Renal cortical epithelial cell (primary cell): ENCODE results near the gene TRIM54. TPM values are rescaled to one million over a fixed set of nuclear protein-coding genes. Genes with fewer than 3 reads are reported as not detected.
A peak's percentile ranks its signal among the peaks of the same experiment; 100 is the strongest.

Experiments used
- DNase-seq: peaks from one replicate; pipeline ENCODE4 v3.0.0-alpha.2; 2011; ENCODE audit warnings: low read depth
- total RNA-seq: library from RNA; depleted of rRNA; stranded (reverse); fragments of >200 nt; gene quantifications from 2 replicates; pipeline ENCODE4 v1.2.3, GENCODE V29; 2014

TRIM54 gene, protein sequence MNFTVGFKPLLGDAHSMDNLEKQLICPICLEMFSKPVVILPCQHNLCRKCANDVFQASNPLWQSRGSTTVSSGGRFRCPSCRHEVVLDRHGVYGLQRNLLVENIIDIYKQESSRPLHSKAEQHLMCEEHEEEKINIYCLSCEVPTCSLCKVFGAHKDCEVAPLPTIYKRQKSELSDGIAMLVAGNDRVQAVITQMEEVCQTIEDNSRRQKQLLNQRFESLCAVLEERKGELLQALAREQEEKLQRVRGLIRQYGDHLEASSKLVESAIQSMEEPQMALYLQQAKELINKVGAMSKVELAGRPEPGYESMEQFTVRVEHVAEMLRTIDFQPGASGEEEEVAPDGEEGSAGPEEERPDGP
- total RNA-seq = 0.17 TPM in 1 of 2 replicates, not detected in the other

DNA sequence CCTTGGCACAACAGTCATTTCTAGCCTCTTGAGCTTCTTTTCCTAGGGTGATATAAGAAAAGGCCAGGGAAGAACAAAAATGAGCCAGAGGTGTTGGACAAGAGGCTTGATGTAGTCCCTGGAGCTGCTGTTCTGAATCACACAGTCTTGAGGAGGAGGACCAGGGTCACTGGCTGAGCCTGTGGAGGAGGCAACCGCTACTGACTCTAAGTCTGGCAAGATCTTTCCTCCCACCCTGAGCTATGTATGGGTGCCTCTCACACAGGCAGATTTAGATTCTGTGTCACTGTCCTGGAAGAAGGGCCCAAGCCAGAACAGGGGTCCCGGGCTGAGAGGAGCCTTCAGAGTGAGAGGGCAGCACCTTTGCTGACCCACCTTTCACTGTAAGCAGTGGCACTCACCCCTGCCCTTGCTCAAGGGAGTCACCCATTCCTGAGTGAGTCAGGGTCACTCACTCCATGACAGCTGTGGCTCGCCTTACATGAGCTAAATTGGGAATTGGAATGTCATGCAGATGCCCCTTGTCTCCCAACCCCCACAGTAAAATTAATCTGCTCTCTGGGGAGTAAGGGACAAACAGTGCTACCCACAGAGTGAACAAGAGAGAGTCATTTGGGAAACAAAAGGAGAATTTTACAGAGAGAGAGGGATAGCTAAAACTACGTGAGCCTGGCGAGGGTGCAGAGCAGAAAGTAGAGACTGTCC lies at the start of gene TRIM54:
Gene TRIM54, plus strand, starts transcription at position 575 of the 705 bp plus-strand sequence. CDS start 303 bp downstream, outside the sequence.
- DNase-seq = no peak

DNA sequence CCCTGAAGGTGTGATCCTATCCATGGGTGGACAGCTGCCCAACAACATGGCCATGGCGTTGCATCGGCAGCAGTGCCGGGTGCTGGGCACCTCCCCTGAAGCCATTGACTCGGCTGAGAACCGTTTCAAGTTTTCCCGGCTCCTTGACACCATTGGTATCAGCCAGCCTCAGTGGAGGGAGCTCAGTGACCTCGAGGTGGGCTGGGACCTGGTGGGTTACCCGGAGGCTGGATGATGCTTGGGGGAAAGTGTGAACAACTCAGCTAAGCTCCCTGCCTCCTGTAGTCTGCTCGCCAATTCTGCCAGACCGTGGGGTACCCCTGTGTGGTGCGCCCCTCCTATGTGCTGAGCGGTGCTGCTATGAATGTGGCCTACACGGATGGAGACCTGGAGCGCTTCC lies 48.9 kb upstream of the TRIM54 start:
- DNase-seq = no peak

DNA sequence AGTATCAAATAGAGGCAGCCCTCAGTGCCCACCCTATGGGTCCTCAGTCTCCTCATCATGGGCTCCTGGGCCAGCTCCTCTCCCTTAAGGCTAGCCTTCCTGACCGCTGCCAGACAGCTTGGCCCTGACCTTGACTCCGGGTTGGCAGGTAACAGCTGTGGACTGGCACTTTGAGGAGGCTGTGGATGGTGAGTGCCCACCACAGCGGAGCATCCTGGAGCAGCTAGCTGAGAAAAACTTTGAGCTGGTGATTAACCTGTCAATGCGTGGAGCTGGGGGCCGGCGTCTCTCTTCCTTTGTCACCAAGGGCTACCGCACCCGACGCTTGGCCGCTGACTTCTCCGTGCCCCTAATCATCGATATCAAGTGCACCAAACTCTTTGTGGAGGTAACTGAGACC lies 46.1 kb upstream of the TRIM54 start:
- DNase-seq = no peak

DNA sequence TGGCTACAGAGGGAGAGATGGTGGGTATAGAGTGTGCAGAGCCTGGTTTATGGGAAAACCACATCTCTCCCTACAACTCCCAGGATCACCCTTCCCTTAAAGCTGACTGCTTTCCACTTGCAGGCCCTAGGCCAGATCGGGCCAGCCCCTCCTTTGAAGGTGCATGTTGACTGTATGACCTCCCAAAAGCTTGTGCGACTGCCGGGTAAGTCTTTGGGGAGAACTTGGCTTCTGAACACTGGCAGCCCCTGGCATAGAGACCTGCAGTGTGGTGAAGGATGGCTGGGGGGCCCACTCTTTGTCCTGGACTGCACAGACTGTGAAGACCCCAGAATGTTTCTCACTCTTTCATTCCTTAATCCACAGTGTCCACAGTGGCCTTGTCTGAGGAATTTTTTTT lies 45.6 kb upstream of the TRIM54 start:
- DNase-seq = no peak

DNA sequence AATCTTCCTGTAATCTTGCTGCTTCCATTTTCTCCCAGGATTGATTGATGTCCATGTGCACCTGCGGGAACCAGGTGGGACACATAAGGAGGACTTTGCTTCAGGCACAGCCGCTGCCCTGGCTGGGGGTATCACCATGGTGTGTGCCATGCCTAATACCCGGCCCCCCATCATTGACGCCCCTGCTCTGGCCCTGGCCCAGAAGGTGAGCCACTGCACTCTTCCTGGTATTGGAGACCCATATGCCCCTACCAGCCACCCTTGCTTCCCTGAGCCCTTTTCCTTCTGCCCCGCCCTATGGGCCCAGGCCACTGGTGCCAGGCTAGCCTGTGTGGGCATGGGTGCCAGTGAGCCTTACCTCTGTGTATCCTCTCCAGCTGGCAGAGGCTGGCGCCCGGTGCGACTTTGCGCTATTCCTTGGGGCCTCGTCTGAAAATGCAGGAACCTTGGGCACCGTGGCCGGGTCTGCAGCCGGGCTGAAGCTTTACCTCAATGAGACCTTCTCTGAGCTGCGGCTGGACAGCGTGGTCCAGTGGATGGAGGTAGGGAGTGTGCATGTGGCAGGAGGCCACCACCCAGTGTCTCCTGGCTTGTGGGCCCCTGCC lies 44.8 kb upstream of the TRIM54 start:
- DNase-seq = no peak

DNA sequence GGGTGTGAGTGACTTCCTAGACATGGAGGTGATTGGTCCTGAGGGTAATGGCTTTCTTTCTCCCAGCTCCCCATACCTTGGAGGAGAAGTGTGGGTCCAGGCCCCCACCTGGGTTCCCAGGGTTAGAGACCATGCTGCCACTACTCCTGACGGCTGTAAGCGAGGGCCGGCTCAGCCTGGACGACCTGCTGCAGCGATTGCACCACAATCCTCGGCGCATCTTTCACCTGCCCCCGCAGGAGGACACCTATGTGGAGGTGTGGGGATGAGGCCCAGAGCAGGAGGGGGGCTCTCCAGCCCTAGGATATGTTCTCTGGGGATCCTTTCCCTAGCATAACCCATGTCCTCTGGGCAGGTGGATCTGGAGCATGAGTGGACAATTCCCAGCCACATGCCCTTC lies 43.3 kb upstream of the TRIM54 start:
- no peak for DNase-seq

DNA sequence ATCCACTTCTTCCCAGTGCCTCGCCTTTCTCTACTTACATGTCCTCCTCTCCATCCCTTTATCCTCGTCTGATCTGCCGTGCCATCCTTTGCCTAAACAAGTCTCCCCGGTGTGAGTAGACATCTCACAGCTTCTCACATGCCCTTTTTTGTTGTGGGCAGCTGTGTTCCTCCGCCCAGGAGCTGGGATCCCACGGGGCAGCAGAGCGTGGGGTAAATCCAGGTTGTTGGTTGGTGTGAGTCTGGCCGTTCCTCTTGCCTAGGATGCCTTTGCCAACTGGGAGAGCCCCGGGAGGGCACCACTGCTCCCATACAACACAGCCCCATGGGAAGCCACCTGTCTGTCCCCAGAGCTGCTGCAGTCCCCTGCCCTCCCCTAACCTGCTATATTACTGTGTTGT lies 41.8 kb upstream of the TRIM54 start:
- DNase-seq = no peak

DNA sequence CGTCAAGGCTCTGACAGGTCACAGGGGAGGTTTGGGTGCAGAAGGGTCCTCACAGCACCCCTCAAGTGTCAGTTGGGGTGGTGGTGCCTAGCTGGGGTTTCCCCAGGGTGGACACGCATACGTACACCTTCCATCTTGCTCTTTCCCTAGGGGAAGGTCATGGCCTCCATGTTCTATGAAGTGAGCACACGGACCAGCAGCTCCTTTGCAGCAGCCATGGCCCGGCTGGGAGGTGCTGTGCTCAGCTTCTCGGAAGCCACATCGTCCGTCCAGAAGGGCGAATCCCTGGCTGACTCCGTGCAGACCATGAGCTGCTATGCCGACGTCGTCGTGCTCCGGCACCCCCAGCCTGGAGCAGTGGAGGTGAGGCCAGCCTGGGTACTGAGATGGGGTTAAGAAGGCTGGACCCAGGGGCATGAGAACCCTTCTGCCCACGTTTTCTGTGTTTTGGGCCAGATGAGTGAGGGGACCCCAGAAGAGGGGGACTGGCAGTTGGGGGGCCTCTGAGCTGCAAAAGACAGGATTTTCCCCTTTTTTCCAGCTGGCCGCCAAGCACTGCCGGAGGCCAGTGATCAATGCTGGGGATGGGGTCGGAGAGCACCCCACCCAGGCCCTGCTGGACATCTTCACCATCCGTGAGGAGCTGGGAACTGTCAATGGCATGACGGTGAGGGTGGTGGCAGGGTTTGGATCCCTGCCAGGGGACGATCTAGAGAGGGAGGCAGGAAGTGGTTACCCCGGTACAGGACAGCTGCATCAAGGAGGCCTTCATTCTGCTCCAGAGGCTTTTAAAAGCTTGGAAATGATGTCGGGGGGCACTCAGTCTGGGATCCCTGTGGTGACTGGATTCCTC lies 40.2 kb upstream of the TRIM54 start:
- DNase-seq = no peak

DNA sequence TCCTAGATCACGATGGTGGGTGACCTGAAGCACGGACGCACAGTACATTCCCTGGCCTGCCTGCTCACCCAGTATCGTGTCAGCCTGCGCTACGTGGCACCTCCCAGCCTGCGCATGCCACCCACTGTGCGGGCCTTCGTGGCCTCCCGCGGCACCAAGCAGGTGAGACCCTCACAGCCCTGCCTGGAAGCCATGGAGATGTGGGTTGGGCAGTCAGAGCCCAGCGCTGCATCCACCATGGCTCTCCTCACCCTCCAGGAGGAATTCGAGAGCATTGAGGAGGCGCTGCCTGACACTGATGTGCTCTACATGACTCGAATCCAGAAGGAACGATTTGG lies 39.6 kb upstream of the TRIM54 start:
- DNase-seq = no peak

DNA sequence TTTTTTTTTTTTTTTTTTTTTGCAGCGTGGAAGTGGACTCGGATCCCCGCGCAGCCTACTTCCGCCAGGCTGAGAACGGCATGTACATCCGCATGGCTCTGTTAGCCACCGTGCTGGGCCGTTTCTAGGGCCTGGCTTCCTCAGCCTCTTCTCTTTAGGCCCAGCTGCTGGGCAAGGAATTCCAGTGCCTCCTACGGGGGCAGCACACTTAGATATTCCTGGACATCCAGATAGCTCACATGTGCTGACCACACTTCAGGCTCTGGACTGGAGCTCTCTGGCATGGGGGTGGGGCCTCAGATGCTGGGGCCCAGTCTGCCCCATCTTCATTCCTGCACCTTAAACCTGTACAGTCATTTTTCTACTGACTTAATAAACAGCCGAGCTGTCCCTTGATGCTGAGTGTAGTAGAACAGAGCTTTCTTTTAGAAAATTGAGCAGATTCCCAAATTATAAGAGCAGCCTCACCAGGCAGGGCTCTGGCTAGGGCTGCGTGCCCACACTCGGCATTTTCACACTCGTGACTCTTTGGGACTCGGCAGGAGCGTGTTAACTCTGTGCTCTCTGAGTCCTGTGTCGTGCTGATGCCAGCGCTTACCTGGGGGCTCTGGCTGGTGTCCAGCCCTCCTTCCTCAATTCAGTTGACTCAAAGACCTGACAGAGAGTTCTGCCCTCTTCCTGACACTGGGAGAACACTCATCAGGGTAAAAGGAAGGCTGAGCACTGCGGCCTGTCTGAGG lies 38.7 kb upstream of the TRIM54 start:
- no peak for DNase-seq

DNA sequence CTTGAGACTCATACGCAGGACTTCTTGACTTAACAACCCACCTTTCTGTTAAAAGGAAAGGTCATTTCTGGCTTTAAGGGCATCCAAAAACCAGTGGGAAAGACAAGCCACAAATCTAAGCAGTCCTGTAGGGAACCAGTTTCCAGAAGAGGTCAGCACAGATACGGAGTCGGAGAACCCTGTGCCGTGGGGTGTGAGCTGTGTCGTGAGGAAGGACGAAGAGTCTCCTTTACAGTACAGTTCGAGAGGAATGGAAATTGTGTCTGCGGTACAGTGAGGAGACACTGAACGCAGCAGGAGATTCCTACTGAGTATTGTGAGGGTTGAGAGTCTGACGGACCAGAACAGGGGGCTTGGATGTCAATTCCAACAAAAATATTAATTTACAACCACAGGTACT lies 37.1 kb upstream of the TRIM54 start:
- no peak for DNase-seq

DNA sequence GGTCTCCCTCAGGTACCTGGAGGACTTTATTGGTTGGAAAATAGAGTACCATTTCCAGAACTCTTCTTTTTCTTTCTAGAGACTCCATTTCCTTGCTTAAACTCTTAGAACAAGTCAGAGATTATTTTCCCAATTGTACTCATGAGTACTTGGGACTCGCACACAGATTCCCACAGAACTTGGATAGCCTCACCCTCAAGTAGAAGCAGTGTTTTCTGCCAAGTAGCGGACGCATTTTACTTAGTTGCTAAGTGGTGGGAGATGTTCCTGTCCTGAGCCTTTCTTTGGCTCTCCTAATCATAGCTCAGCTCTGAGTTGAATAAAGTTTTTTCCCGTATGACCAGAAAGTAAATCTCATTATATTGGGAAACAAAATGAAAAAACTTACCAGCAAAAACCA lies 36.6 kb upstream of the TRIM54 start:
- no peak for DNase-seq

DNA sequence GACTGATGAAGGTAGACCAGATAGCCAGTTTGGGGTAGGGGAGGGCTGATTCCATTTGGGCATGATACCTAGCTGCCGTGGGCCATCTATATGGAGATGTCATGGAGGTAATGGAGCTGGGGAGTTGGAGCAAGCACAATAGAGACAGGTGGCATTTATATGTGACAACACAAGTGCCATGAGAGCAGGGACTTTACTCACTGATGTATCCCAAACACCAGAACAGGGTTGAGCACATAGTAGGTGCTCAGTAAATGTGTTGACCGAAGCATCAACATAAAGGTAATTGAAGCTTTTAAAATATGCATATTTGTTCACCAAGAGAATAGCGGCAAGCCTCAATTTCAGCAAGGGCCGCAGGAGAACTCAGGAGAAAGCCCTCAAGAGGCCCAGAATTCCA lies 34.3 kb upstream of the TRIM54 start:
- no peak for DNase-seq

DNA sequence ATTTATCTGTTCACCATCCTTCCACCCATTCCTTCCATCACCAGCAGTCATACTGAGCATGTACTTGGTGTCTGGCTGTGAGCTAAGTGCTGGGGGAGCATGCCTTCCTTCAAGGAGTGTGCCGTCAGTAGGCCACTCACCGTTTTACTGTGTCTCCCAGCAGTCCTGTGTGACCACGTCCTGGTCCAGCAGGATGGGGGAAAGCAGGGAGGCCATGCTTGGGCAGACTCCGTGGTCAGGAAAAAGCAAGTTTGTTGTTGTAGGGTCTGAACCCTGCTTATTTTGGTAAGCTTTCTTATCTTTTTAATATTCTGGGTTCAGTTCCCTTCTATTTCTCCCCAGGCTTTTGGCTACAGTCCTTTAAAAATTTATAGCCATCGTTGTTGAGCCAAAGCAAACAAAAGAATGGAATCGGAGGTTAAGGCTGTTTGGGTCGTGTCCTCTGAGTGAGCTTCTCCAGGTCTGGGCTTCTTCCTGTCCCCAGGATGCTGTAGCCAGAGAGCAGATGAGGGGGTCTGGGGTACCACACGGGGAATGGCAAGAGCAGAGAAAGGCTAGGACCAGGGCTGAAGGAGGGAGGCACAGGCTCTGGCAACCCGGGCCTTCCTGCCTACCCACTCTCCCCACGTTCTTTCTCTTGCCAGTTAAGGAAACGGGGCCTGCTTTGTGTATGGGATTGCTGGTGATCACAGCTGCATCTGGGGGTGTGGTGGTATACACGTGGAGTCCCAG lies 32.9 kb upstream of the TRIM54 start:
- DNase-seq = no peak

DNA sequence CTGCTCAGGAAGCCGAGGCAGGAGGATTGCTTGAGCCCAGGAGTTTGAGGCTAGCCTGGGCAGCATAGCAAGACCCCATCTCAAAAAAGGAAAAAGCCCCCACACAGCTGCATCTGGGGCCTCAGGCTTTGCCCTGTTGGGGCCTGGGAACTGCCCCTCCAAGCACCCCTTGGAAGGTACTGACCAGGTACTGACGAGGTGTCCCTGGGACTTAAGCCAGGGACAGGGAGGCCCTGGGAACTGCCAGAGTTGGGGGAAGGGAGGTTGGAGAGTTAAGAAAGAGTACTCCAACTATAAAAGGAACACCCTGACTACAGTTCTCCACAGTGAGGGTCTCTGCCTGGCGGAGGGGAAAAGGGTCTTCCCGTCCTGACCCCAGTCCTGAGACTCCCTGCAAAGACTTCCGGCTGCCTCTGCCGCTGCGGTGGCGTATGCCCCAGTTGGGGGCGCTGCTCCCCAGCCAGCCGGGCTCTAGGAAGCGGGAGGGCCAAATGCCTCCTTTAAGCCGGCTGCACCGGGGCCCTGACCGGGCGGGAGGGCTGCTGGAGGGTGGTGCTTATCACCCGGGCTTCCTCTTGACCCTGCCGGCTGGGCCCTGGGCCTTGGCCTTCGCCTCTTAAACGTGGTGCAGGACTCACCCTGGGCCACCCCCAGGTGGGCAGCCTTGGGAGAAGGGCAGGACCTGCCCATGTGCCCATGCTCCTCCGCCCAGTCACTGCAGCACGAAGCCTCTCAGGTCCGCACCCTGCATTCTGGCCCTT lies 32.2 kb upstream of the TRIM54 start:
- peak; percentile 15 for DNase-seq

DNA sequence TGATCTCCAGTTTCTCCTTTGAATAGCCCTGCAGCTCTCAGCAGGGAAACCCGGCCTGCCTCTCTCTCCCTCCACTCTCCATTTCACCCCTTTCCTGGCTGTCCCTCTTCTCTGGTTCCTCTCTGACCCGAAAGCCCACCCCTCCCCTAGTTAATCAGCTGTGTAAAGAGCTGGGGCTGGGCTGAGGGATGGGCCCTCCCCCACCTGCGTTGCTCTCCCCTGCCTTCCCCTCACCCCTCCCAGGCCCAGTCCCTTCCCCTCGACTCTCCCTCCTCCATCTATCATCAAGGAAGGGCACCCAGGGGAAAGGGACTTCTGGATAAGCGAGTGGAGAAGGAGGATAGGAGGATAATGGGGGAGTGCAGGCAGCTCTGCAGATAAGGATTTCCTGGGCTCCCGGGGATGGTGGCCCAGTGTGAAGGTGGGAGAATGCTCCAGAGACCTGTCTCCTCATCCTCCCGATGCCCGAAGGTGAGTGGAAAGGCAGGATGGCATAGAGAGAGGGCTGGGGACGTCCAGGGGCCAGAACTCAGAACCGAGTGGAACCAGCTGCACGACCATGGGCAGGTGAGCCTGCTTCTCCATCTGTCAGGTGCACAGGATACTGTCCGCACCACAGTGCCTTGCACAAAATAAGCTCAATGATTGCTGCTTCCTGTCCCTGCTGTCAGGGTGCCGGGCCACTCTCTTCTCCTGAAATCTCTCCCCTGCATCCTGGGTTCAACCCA lies 31.4 kb upstream of the TRIM54 start:
- DNase-seq = no peak

DNA sequence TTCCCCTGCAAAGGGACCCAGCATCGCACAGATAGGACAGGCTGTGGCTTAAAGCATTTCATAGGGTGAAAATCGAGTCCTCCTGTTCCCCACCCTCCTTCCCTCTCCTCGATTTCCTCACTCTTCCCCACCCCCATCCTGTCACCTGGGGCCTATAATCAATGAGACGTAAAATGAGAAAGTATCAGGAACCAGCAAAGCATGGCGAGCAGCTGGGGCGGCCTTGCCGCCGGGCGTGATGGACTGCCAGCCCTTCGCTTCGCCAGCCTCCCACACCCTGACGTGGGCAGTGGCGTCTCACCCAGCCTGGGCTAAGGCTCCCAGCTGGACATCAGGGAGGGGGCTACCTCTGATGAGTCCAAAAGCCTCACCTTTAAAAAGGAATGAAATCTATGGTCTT lies 30.5 kb upstream of the TRIM54 start:
- DNase-seq = peak; percentile 22

DNA sequence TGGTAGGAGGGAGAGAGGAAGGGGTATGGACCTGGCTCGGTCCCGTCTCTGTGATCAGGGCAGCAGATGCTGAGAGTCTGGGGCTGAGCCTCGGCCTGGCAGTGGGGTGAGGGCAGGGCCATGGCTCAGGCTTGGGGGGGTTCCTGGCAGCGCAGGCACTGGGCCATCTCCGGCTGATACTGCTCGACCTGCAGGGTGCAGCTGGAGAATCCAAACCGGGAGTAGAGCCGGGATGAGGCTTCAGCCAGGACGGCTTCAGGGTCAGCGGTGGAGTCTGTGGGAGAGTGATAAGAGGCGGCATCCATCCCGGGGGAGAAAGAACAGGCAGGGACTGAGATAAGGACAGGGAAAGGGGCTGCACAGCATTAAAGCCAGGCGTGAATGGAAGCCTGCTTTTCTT lies 27.0 kb upstream of the TRIM54 start:
- DNase-seq = no peak

DNA sequence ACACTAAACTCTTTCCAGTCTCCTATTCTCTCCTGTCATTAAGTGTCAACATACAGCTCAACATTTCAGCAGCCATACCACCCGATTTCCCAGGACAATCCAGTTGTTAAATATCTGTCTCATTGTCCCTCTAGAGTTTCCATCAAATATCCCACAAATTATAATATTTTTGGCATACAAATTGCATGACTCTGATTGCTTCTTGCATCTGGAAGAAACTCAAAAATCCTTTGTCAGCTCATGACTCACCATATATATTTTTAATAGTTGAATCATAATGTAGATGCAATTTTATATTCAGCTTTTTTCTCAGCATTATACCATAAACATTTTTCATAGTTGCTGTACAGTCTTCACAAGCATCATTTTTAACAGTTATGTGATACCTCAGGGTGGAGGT lies 26.6 kb upstream of the TRIM54 start:
- DNase-seq = no peak
